HG03135 (cell line): ENCODE results near the gene CD80.
"Not testable (repeated sequence)": the region's sequence is repeated elsewhere in the genome, so short reads cannot be mapped to it uniquely, and the experiment has no call there.

Experiments
- ATAC-seq: cut with Tn5 transposase; IDR thresholded peaks from one replicate; pipeline ENCODE4 v1.9.1; 2021; ENCODE audit warnings: mild to moderate bottlenecking, moderate library complexity; ENCODE audit not compliant: unreplicated experiment

Gene CD80, protein sequence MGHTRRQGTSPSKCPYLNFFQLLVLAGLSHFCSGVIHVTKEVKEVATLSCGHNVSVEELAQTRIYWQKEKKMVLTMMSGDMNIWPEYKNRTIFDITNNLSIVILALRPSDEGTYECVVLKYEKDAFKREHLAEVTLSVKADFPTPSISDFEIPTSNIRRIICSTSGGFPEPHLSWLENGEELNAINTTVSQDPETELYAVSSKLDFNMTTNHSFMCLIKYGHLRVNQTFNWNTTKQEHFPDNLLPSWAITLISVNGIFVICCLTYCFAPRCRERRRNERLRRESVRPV

DNA sequence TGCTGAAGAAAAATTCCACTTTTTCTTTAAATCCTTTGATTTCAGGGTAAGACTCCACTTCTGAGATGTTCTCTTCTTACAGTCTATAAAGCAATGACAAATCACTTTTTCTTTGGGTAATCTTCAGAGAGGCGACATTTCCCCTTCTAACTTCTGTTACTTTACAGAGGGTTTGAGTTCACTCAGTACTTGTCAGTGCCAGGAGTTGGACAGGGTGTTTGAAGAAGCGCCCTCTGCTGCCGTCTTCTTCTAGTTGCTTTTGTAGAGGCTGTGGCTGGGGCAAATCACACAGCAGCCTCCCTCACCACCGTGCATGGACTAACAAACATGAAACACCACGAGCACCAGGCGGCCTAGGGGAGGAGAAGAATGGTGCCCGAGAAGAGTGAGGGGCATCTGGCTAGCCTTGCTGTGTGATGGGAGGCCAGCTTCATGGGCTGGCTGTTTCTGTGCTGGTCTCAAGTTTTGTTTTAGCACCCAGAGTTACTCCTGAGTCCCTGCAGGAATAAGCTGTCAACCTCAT, at the start of gene CD80:
Gene CD80, minus strand, starts transcription at position 174 of the 523 bp plus-strand sequence. CDS start 1,886 bp downstream, outside the sequence.
- peak; percentile 55 for ATAC-seq

DNA sequence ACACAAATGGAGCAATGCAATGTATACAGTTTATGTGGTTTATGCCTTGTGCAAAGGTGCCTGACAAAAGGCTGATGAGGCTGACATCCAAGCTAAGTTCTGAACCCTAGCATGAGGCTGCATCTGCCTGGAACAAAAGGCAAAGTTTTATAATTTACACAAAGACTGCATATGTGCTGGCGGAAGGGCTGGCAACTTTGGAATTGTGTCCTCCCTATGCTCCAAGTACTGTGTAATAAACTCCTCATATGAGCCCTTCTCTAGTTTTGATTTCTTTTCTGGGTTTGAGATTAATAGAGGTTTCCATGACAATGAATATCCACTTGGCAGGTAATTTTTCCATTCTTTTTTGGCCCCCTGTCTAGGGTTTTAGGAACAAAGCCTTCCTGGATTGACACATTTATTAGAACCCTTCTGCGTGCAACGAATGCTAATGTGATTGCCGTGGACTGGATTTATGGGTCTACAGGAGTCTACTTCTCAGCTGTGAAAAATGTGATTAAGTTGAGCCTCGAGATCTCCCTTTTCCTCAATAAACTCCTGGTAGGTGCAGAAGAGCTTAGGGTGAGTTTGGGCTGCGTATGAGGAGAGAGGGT, 49.1 kb upstream of the CD80 start:
- no peak for ATAC-seq

DNA sequence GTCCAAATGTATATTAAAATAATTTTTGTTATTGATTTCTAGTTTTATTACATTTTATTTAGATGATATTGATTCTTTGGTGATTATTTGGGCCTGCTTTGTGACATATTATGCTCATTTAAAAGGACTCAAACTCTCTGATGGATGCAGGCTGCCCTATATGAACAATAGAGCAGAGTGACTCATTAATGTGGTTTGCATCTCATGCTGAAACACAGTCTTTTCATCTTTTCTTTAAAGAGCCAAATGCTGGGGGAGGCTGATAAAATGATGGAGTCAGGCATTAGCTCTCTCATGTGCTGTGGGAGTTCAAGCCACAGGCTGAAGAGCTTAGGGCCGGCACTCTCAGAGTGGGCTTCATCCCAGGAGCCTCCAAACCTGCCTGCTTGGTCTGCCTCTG, 45.5 kb upstream of the CD80 start:
- ATAC-seq, result no peak

DNA sequence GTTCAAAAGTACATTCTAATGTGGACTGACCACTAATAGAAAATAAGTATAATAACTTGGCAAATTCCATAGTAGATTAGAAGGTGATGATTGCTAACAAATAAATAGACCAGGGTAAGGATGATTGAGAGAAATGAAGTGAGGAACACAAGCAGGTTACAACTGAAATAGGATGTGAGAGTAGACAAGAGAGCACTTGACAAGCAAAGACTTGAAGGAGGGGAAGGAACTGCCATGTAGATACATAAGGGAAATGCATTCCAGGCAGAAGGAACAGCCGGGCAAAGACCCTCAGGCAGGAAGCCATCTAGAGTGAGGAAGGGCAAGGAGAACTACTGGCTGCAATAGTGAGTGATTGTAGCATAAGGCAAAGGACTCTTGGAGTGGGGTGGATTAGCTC, 43.3 kb upstream of the CD80 start:
- ATAC-seq, result no peak

DNA sequence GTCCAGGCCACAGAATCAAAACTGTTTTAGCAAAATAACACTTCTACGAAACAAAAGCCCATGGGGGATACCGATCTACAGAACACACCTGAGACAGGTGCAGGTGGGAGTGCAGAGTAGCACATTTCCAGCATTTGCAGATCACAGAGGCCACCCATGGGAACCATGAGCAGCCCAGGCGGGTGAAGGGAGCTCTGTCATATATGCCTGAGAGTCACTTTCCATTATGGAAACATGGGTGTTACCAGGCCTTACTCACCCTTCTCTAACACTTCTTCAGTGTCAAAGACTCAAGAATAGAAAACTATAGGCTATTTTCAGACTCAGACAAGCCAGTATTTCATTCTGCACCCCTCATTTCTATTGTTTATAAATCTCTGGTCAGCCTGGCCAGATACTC, 41.7 kb upstream of the CD80 start:
- ATAC-seq, result no peak

DNA sequence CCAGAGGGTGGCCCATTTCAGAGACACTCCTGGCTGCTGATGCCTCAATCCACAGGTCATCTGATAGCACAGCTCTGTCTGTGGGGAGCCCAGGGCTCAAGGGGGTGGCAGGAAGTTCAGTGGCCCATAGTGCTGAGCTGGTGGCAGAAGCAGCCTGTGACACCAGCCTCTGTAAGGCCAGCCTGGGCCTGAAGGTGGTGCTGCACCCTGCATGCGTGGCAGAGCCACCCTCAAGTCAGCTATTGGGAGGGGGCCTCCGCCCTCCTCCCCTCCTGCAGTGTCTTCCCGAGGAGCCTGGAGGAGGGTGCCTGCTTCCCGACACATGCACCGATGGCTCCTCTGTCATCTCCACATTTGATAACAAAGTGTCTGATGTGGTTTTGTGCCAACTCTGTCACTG, 41.3 kb upstream of the CD80 start:
- ATAC-seq, result peak; percentile 63

DNA sequence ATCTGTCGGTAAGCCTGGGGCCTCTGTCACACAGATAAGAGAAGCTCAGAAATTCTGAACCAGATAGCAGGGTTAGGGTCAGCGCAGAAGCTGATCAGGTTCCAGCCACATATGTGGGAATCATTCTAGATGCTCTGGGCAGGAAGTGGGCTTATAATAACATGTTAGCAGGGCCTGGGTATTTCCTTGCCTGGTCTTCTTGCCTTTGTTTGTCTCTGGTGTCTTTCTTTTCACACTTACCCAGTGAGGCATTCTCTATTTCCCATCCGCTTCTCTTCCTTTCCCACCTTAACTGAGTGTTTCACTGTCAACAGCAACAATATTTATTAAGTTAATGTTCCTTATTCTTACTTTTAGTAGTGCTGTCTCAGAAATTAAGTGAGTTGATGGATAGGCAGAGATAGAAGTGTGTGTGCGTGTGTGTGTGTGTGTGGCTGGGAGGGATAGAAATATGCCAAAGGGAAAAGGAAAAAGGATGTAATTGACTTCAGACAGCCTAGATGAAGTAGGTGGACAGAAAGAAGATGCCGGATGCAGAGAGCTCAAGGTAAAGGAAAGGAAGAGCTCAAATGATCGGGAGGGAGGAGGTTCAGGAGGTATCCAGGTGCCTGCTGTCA, 40.3 kb upstream of the CD80 start:
- no peak for ATAC-seq

DNA sequence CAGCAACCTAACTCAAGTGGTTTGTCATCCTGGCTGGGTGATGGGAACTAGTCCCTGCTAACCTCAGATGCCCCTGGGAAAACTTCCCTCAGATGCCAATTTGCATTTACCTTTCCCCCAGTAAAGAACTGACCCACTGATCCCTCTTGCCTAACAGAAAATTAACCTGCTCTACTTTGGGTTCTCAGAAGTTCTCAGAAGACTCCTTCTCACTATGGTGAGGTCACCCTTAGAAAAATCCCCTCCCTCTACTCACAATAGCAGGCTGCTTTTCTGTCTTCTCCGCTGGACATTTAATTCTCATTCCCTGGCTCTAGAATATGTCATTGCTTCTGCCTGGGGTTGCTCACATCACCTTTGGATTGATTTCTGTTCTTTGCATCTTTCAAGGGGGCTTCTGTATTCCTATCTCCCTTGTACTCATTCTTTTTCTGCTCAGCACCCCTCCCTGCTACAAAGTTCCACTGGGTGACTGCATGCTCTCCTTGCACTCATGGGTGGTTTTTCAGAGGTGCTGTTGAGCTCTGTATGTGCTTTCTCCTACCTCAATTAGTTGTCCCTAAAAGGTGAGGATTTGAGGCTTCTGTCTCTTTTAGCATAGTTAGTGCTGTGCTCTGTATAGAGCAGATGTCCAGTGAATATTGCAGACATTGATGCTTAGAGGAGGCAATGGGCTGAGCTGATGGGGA, 39.1 kb upstream of the CD80 start:
- peak; percentile 37 for ATAC-seq

DNA sequence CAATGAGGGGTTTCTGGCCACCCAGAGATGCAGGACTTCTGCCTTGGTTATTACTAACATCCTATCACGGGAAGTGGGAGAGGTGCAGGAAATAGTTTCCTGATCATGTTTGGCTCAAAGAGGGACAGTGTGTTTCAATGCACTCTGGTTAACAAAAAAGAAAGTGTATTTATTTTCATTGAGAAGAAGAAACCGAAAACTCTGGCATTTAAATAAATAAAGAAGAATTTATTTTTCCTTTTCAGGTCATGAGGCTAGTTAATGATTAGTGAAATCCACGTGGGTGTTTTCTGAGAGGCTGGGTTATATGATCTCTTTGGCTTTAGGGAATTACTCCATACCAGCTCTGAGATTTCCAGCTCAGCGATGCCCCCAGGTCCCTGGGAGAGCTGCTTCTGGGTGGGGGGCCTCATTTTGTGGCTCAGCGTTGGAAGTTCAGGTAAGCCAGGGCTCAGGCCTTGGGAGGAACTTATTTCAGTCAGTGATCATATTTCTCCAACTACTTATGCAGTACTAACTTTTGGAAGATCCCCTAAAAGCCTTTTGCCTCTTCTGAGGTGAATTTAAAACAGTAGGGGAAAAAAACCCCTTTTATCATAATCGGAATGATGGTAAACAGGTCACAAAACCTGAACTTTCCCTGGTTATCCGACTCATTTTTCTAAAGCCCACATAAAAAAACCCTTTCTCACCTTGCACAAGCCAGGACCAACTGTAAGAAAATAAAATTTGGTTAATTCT, 38.3 kb upstream of the CD80 start, which contains the start of gene PLA1A:
Gene PLA1A, plus strand, starts transcription at position 338 of the 741 bp plus-strand sequence. Its CDS starts 29 bp downstream, at position 367.
- no peak for ATAC-seq

DNA sequence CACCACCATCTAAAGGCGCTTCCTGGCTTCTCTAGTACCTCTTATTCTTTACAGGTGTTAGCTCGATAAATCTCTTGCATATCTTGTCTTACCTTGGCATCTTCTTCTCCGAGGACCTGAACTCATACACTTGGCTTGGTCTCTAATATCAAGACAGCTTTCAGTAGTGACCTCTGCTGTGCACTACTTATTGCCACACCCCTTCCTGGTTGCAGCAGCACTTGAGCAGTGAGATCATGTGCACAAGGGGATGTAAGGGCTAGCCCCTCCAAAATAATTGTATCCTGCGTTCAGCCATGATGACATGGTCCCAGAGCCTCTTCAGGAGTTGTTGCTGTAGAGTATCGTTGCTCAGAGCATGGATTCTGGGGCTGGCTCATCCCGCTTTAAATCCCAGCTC, 37.0 kb upstream of the CD80 start:
- no peak for ATAC-seq

DNA sequence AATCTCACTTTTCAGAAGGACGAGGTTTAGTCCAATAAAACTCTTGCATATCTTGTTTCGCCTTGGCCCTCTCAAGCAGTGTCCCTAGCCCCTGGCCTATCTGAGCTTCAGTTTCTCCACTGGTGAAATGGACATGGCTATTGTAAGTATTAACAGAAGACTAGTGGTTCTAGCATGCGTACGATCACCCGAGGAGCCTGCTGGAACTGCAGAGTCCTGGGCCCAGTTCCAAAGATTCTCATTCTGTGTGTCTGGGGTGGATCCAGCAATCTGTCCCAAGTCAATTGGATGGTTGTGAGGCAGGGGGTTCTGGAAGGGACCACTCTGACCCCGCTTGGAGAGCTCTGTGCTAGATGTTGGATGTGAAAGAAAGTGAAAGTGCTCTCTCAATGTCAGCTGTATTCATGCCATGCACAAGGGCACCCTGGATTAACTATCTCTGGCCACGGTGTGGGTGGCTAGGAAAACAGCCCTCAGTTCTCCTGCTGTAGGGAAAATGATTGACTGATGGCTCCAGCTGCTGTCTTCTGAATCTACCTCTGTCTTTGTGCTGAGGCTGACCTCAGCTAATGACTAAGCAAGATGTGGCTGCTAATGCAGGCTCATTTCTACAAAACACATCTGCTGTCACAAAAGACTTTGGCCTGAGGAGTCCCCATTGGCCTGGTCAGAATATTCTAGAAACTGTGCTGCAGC, 36.4 kb upstream of the CD80 start:
- no peak for ATAC-seq

DNA sequence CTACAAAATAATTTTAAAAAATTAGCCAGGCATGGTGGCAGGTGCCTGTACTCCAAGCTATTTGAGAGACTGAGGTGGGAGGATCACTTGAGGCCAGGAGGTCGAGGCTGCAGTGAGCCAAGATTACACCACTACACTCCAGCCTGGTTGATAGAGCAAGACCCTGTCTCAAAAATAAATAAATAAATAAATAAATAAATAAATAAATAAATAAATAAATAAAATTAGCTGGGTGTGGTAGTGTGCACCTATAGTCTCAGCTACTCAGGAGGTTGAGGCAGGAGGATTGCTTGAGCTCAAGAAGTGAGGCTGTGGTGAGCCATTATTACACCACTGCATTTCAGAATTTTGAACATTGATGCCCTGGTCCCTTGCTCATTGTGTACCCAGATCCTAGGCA, 35.5 kb upstream of the CD80 start:
- ATAC-seq, result not testable (repeated sequence)

DNA sequence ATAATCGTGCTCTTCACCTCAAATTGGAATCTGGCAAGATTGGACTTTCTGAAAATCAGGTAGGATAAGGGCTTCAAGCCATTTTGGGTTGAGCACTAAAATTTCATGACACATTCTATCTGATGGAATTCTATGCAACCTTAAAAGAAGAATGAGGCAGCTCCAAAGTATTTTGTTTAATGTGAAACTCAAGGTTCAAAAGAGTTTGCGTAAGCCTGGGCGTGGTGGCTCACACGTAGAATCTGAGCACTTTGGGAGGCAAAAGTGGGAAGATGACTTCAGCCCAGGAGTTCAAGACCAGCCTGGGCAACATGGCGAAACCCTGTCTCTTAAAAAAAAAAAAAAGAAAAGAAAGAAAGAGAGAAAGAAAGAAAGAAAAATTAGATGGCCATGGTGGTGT, 34.7 kb upstream of the CD80 start:
- ATAC-seq, result no peak

DNA sequence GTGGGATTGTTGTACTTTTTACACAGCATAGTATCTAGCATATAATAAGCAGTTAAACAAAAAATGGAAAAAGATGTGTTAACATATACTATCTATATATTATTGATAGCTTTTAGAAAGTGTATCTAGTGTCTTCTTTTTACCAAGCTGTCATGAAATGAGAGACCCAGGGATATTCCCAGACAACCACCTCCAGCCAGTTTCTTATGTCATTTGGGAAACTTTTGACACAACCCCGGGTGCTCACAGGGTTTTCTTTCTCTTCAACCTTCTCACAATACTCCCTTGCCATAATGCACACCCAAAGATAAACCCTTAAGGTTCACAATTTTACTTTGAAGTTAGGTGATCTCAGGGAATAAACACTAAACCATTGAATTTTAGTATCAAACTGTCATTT, 33.4 kb upstream of the CD80 start:
- no peak for ATAC-seq

DNA sequence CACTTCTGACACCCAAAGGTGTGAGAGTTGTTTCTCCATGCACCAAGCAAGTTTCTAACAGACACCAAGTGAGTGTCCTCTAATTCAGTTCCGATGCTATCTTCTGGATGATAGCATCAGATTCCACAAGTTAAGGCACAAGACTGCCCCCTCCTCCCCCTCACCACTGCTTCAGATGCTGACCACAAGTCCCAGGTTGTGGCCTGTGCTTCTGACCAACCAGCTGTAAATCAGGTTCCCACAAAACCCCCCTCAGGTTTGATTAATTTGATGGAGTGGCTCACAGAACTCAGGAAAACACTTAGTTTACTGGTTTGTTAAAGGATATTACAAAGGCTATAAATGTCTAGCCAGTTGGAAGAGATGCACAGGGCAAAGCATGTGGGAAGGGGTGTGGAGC, 31.3 kb upstream of the CD80 start:
- no peak for ATAC-seq

DNA sequence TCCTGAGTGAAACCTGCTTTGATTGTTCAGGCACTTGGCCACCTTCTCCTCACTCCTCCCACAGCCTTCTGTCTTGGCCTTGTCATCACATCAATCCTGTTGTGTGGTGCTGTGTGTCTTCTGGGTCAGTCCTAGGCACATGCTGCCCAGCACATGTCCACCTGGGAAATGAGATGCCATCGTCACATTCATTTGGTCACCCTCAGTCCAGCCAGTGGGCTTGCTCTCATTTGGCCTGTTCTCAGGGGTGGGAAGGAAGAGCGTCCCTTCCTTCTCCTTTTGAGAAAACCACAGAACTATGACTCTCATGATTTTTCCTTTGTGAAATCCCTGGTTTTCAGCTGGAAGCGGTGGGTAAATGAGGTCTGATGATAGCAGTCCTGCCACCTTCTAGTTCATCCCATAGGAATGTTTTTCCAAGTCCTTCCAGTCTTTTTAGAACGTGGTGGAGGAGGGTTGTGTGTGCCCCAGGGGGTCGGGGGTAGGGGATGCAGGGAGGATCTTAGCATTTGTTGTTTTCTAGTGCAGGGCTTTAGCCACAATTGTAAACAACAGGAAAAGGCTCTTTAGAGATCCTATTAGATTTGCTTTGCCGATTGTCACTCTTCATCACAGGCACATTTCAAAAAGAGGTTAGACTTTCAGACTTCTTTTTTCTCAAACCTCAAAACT, 29.8 kb upstream of the CD80 start:
- ATAC-seq, result no peak

DNA sequence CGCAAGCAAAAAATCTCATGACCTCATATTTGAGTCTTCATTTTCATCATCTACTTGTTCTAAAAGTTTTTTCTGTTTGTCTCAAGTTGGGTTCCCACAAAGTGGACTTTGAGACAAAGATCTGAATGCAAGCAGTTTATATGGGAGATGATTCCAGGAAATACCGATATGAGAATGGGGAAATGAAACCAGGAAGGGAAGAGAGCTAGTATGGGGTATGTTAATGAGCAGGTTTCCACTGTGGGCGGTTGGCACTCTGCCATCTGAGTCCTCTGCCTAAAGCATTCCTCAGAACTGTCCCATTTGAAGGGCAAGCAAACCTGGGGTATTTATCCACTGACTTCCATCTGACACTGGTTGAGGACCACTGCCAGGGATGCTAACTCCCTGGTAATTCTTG, 28.7 kb upstream of the CD80 start:
- no peak for ATAC-seq

DNA sequence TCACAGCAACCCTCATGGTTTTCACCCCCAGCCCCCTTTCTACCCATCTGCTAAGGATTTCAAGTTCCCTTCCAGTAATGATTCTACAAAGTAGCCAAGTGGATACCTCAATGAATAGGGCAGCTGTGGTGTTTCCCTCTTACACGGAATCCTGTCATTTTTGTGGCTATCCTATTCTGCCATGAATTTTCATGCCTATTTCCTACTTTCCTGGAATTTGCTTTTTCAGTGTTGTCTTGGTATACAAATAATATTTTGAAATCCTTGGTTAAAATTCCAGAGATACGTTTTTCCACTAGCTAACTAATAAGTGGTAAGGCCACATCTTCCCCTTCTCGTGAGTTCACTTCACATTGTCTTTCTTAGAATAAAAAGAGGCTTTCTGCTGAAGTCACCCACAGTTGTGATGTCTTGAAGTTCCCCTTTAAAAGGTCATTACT, 27.3 kb upstream of the CD80 start:
- ATAC-seq, result no peak

DNA sequence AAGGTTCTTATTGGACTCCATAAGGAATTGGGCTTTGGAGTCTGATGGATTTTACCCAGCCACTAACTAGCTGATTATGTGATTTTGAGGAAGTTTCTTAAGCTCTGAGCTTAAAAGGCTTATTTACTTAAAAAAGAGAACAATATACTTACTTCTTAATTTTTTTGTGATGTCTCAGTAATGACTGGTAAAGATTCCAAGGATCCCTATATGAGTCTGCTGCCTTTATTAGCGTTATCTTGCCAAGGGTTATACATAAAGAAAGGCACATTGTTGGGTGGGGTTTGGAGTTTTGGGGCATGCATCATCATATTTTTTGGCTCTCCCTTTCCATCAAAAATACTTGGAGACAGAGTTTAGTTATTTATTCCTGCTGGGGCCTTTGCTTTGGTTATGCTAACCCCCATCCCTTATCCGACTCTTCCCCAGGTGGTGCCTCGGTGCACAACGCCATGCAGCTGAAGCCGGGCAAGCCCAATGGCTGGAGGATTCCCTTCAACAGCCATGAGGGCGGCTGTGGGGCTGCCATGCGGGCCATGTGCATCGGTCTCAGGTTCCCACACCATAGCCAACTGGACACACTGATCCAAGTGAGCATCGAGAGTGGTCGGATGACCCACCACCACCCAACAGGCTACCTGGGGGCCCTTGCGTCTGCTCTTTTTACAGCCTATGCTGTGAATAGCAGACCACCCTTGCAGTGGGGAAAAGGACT, 26.6 kb upstream of the CD80 start:
- ATAC-seq, result no peak
